ENCODE measurements around the gene PRMT3.
"Not testable (repeated sequence)": the region's sequence is repeated elsewhere in the genome, so short reads cannot be mapped to it uniquely, and the experiment has no call there.

PRMT3 gene

GRCh38 chr11:20372081-20372626, 15.4 kb upstream of the PRMT3 start:
- H3K27me3 Mint-ChIP-seq (ENCODE audit: low read depth): no peaks in the 10 kb centered on the region
- H3K36me3 Mint-ChIP-seq (ENCODE audit: low read depth): no peaks in the 10 kb centered on the region
- TF ChIP-seq, protein P1, sequence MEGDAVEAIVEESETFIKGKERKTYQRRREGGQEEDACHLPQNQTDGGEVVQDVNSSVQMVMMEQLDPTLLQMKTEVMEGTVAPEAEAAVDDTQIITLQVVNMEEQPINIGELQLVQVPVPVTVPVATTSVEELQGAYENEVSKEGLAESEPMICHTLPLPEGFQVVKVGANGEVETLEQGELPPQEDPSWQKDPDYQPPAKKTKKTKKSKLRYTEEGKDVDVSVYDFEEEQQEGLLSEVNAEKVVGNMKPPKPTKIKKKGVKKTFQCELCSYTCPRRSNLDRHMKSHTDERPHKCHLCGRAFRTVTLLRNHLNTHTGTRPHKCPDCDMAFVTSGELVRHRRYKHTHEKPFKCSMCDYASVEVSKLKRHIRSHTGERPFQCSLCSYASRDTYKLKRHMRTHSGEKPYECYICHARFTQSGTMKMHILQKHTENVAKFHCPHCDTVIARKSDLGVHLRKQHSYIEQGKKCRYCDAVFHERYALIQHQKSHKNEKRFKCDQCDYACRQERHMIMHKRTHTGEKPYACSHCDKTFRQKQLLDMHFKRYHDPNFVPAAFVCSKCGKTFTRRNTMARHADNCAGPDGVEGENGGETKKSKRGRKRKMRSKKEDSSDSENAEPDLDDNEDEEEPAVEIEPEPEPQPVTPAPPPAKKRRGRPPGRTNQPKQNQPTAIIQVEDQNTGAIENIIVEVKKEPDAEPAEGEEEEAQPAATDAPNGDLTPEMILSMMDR (IDR thresholded peaks at IDR 0.05; ENCODE audit: unreplicated experiment in 3 of 3): no peak
- H3K4me1 Mint-ChIP-seq: peaks cover 55% of the 10 kb centered on the region
- no peaks in the 10 kb centered on the region for H3K9me3 Mint-ChIP-seq
- H3K27ac Mint-ChIP-seq: peak overlapping the region in 2 of 3 experiments; percentile 16 to 77
- H3K4me3 Mint-ChIP-seq: no peak overlapping the region

- Mint-ChIP-seq H3K36me3 (ENCODE audit: low read depth) (no peaks in the 10 kb centered on the region), H3K27me3 (ENCODE audit: low read depth) (no peaks in the 10 kb centered on the region), H3K4me3 (no peak overlapping the region), H3K27ac (peak overlapping the region in 2 of 3 experiments; percentile 17 to 77), H3K9me3 (no peaks in the 10 kb centered on the region), H3K4me1 (peaks cover 56% of the 10 kb centered on the region)
- TF ChIP-seq, protein P1 (IDR thresholded peaks at IDR 0.05; ENCODE audit: unreplicated experiment in 3 of 3): no peak
Measured at GRCh38 chr11:20373147-20373546, 14.4 kb upstream of the PRMT3 start.

DNA sequence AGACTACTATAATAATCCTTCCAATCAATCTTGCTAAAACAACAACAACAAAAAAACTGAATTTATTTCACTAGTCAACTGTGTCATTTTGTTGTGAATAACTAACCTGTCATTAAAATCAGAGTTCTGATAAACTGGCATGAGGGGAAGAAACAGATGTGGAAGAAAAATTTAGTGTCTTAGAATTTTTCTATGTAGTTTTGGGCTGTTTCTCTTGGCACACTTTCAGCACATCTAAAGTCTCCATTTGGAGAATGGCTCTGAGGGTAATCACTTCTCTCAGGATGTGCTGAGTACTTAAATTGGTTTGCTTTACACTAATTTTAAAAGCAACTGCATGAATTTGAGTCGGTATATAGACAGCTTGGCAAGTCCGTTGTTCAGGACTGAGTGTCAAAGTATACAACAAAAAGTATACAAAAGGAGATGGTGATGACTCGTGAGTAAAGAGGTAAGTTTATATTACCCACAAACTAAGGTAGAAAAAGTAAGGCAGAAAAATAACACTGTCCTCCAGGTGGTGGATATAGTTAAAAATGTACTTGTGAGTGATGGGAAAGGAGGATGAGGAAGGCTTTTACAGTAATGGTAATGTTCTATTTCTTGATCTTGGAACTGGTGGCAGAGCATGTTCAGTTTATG, 13.8 kb upstream of the PRMT3 start:
- Mint-ChIP-seq H3K27me3 (ENCODE audit: low read depth) (no peaks in the 10 kb centered on the region), H3K27ac (peak overlapping the region in 2 of 3 experiments; percentile 76 to 77), H3K4me1 (peaks cover 50% of the 10 kb centered on the region), H3K36me3 (ENCODE audit: low read depth) (no peaks in the 10 kb centered on the region), H3K9me3 (no peaks in the 10 kb centered on the region), H3K4me3 (no peak overlapping the region)
- TF ChIP-seq, protein P1 (IDR thresholded peaks at IDR 0.05; ENCODE audit: unreplicated experiment in 3 of 3): no peak

DNA sequence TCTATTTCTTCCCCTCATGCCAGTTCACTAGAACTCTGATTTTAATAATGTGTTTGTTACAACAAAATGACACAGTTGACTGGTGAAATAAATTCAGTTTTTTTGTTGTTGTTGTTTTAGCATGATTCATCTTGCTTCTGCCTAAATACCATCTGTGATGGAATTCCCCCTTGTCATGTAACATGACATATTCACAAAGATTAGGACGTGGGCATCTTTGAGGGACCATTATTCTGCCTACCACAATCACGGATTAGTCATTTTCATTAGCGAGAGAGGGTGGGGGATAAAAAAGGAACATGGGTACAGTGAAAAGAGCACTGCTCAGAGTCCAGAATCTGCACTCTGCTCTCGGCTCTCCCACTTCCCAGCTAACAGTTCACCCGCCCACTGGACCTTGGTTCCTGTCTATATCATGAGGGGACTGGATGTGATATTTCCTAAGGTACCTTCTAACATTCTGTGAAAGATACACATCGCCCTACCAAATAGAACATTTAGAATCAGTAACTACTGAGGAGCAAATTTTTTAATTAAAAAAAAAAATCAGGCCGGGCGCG, 12.7 kb upstream of the PRMT3 start:
- Mint-ChIP-seq H3K4me3 (no peak overlapping the region), H3K27ac (peak overlapping the region in 1 of 3 experiments; percentile 77), H3K36me3 (ENCODE audit: low read depth) (no peaks in the 10 kb centered on the region), H3K9me3 (no peaks in the 10 kb centered on the region), H3K27me3 (ENCODE audit: low read depth) (no peaks in the 10 kb centered on the region), H3K4me1 (peaks cover 44% of the 10 kb centered on the region)
- TF ChIP-seq, protein P1 (IDR thresholded peaks at IDR 0.05; ENCODE audit: unreplicated experiment in 3 of 3): no peak

GRCh38 chr11:20376162-20376730, 11.3 kb upstream of the PRMT3 start:
- Mint-ChIP-seq H3K27ac (peak overlapping the region in 2 of 3 experiments; percentile 95 to 96), H3K36me3 (ENCODE audit: low read depth) (no peaks in the 10 kb centered on the region), H3K9me3 (no peaks in the 10 kb centered on the region), H3K27me3 (ENCODE audit: low read depth) (no peaks in the 10 kb centered on the region), H3K4me3 (peak overlapping the region in 1 of 3 experiments; percentile 51), H3K4me1 (peaks cover 41% of the 10 kb centered on the region)
- TF ChIP-seq, protein P1 (IDR thresholded peaks at IDR 0.05; ENCODE audit: unreplicated experiment in 3 of 3): no peak

DNA sequence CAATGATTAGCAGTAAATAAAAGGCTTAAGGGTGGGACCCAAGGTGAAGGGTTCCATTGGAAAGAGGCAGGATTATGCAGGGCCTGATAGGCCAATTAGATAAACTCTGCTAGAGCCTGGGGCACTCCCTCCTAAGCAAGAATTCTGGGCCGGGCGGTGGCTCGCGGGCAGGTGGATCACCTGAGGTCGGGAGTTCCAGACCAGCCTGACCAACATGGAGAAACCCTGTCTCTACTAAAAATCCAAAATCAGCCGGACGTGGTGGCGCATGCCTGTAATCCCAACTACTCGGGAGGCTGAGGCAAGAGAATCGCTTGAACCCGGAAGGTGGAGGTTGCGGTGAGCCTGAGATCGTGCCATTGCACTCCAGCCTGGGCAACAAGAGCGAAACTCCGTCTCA, 1.5 kb upstream of the PRMT3 start:
- peak overlapping the region; percentile 98 to 99 (median 99) for H3K4me3 Mint-ChIP-seq
- H3K27ac Mint-ChIP-seq: peak overlapping the region in 2 of 3 experiments; percentile 56 to 80
- not testable (repeated sequence) for H3K9me3 Mint-ChIP-seq; H3K36me3 Mint-ChIP-seq (ENCODE audit: low read depth); H3K27me3 Mint-ChIP-seq (ENCODE audit: low read depth)
- H3K4me1 Mint-ChIP-seq: peaks cover 11% of the 10 kb centered on the region

All from nephron (organoid).